ENCODE measurements around the gene SMPDL3B. TPM values are rescaled to one million over a fixed set of nuclear protein-coding genes. Genes with fewer than 3 reads are reported as not detected.

SMPDL3B gene
- polyA plus RNA-seq, 3 donors, result 11.0 to 12.7 (median 12.4) TPM

Other genes starting within 250 kb of the SMPDL3B start
- gene FAM76A, start 209.0 kb upstream of the SMPDL3B start, polyA plus RNA-seq (ENCODE audit: insufficient read length in 3 of 3), result 10 to 100 TPM; 12.6 to 13.6 (median 12.9) TPM
- 10 to 100 TPM; 45.2 to 46.2 (median 45.7) TPM for gene STX12, start 161.8 kb upstream of the SMPDL3B start, polyA plus RNA-seq (ENCODE audit: insufficient read length in 3 of 3)
- gene PPP1R8, start 104.2 kb upstream of the SMPDL3B start, polyA plus RNA-seq (ENCODE audit: insufficient read length in 3 of 3), result 10 to 100 TPM; 65.1 to 70.0 (median 67.5) TPM
- 1 to 10 TPM; 2.7 to 3.3 (median 3.2) TPM for gene THEMIS2, start 62.5 kb upstream of the SMPDL3B start, polyA plus RNA-seq (ENCODE audit: insufficient read length in 3 of 3)
- 10 to 100 TPM; 73.1 to 78.0 (median 77.2) TPM for gene RPA2, start 20.4 kb upstream of the SMPDL3B start, polyA plus RNA-seq (ENCODE audit: insufficient read length in 3 of 3)
- gene XKR8, start 25.0 kb downstream of the SMPDL3B start, polyA plus RNA-seq (ENCODE audit: insufficient read length in 3 of 3), result 1 to 10 TPM; 8.0 to 9.1 (median 8.1) TPM
- 10 to 100 TPM; 55.8 to 61.9 (median 56.6) TPM for gene EYA3, start 153.6 kb downstream of the SMPDL3B start, polyA plus RNA-seq (ENCODE audit: insufficient read length in 3 of 3)
- gene PTAFR, start 241.7 kb downstream of the SMPDL3B start, polyA plus RNA-seq (ENCODE audit: insufficient read length in 3 of 3), result 1 to 10 TPM; 2.0 to 2.9 (median 2.8) TPM